CMK (cell line): ENCODE data around the gene KCNK1.
"Not testable (repeated sequence)": the region's sequence is repeated elsewhere in the genome, so short reads cannot be mapped to it uniquely, and the experiment has no call there.

Experiments
- DNase-seq: peaks from one replicate; pipeline ENCODE4 v3.0.0-alpha.2; 2010; ENCODE audit warnings: low read depth

KCNK1 gene

GRCh38 chr1:233667741-233668140 lies 53.8 kb downstream of the KCNK1 start:
- no peak for DNase-seq

- no peak for DNase-seq
These were observed 54.3 kb downstream of the KCNK1 start for GRCh38 chr1:233668146-233668724.

GRCh38 chr1:233668725-233669294 lies 54.9 kb downstream of the KCNK1 start:
- no peak for DNase-seq

GRCh38 chr1:233670363-233670762 lies 56.5 kb downstream of the KCNK1 start:
- DNase-seq, result not testable (repeated sequence)

- DNase-seq, result no peak
These were observed 57.4 kb downstream of the KCNK1 start for GRCh38 chr1:233671286-233671685.

GRCh38 chr1:233672732-233673131 lies 58.8 kb downstream of the KCNK1 start:
- no peak for DNase-seq

GRCh38 chr1:233673261-233673946 lies 59.5 kb downstream of the KCNK1 start:
- no peak for DNase-seq

GRCh38 chr1:233673947-233674431 lies 60.1 kb downstream of the KCNK1 start:
- no peak for DNase-seq

GRCh38 chr1:233675446-233675845 lies 61.5 kb downstream of the KCNK1 start:
- DNase-seq, result no peak

- no peak for DNase-seq
These were observed 62.0 kb downstream of the KCNK1 start for GRCh38 chr1:233675893-233676292.

- no peak for DNase-seq
These were observed 63.9 kb downstream of the KCNK1 start for GRCh38 chr1:233677690-233678354.

- DNase-seq, result no peak
These were observed 65.1 kb downstream of the KCNK1 start for GRCh38 chr1:233679030-233679429.

GRCh38 chr1:233679591-233680373 lies 65.9 kb downstream of the KCNK1 start:
- DNase-seq, result no peak

- no peak for DNase-seq
These were observed 67.4 kb downstream of the KCNK1 start for GRCh38 chr1:233681285-233681684.

GRCh38 chr1:233686653-233687052 lies 72.7 kb downstream of the KCNK1 start:
- DNase-seq, result not testable (repeated sequence)

- DNase-seq, result no peak
These were observed 75.3 kb downstream of the KCNK1 start for GRCh38 chr1:233689017-233689747.

GRCh38 chr1:233689748-233690254 lies 75.9 kb downstream of the KCNK1 start:
- no peak for DNase-seq

GRCh38 chr1:233695901-233696300 lies 82.0 kb downstream of the KCNK1 start:
- DNase-seq, result no peak

GRCh38 chr1:233700338-233700737 lies 86.4 kb downstream of the KCNK1 start:
- no peak for DNase-seq

GRCh38 chr1:233704170-233704897 lies 90.4 kb downstream of the KCNK1 start:
- DNase-seq, result no peak
